ENCODE results near the gene EXOC2. TPM values are rescaled to one million over a fixed set of nuclear protein-coding genes. Genes with fewer than 3 reads are reported as not detected.

Gene EXOC2
- polyA plus RNA-seq, 1 donor (not counting 4 experiments of a cell fraction or from before 2014, with no cell fraction given), result 28.4 TPM

- H3K79me2 ChIP-seq (ENCODE audit: control insufficient read depth, insufficient read depth, low read length), result no peaks in the 10 kb centered on the region
- H3K27me3 ChIP-seq (ENCODE audit: control insufficient read depth, extremely low read depth, insufficient read depth, low read length), result no peaks in the 10 kb centered on the region
- H3K9me3 ChIP-seq (ENCODE audit: control insufficient read depth, low read depth, low read length), result no peaks in the 10 kb centered on the region
- H4K20me1 ChIP-seq (ENCODE audit: control insufficient read depth, extremely low read depth, insufficient read depth, low read length), result no peaks in the 10 kb centered on the region
- H3K27ac ChIP-seq (ENCODE audit: control insufficient read depth, insufficient read depth, low read length), result no peak overlapping the region
- dilution Hi-C loops (cut with MboI; ENCODE audit: extremely low pct_ligation_motif_present, low sequenced_read_pairs), result no loop called here
- no peaks in the 10 kb centered on the region for H3K36me3 ChIP-seq (ENCODE audit: control insufficient read depth in 2 of 2, extremely low read depth in 1 of 2, insufficient read depth in 2 of 2, low read length in 2 of 2)
- H3K4me1 ChIP-seq (ENCODE audit: control insufficient read depth, extremely low read depth, insufficient read depth, low read length), result no peaks in the 10 kb centered on the region
- H3K4me2 ChIP-seq (ENCODE audit: control insufficient read depth, extremely low read depth, insufficient read depth, low read depth, low read length), result no peak overlapping the region
- TF ChIP-seq EZH2 (IDR thresholded peaks at IDR 0.05; ENCODE audit: low read length), result no peak
- no peak for TF ChIP-seq CTCF (optimal IDR thresholded peaks at IDR 0.05 in 1 of 3, IDR thresholded peaks at IDR 0.05 in 1 of 3, conservative IDR thresholded peaks at IDR 0.05 in 1 of 3; ENCODE audit: extremely low read depth in 1 of 3, insufficient read depth in 2 of 3, low read length in 3 of 3)
- no peak overlapping the region for H3K9ac ChIP-seq (ENCODE audit: control insufficient read depth, extremely low read depth, insufficient read depth, low read length)
- DNase-seq (ENCODE audit: low read depth, low spot score) (no peak), FAIRE-seq (no peak)
- no peak overlapping the region for H2AFZ ChIP-seq (ENCODE audit: control insufficient read depth, low read length)
- H3K4me3 ChIP-seq (ENCODE audit: control insufficient read depth in 2 of 3, extremely low read depth in 1 of 3, insufficient read depth in 2 of 3, low read depth in 1 of 3, low read length in 3 of 3), result no peak overlapping the region
- H3K9me1 ChIP-seq (ENCODE audit: control insufficient read depth, extremely low read depth, insufficient read depth, low read length), result no peaks in the 10 kb centered on the region
Observed at GRCh38 chr6:736657-737446, 43.9 kb upstream of the EXOC2 start.

- Histone ChIP-seq H4K20me1 (ENCODE audit: control insufficient read depth, extremely low read depth, insufficient read depth, low read length) (no peaks in the 10 kb centered on the region), H3K4me3 (ENCODE audit: control insufficient read depth in 2 of 3, extremely low read depth in 1 of 3, insufficient read depth in 2 of 3, low read depth in 1 of 3, low read length in 3 of 3) (no peak overlapping the region), H3K9me1 (ENCODE audit: control insufficient read depth, extremely low read depth, insufficient read depth, low read length) (no peaks in the 10 kb centered on the region), H2AFZ (ENCODE audit: control insufficient read depth, low read length) (no peak overlapping the region), H3K4me1 (ENCODE audit: control insufficient read depth, extremely low read depth, insufficient read depth, low read length) (no peaks in the 10 kb centered on the region), H3K27me3 (ENCODE audit: control insufficient read depth, extremely low read depth, insufficient read depth, low read length) (peaks cover 22% of the 10 kb centered on the region), H3K9me3 (ENCODE audit: control insufficient read depth, low read depth, low read length) (no peaks in the 10 kb centered on the region), H3K9ac (ENCODE audit: control insufficient read depth, extremely low read depth, insufficient read depth, low read length) (no peak overlapping the region), H3K79me2 (ENCODE audit: control insufficient read depth, insufficient read depth, low read length) (no peaks in the 10 kb centered on the region), H3K4me2 (ENCODE audit: control insufficient read depth, extremely low read depth, insufficient read depth, low read depth, low read length) (no peak overlapping the region), H3K27ac (ENCODE audit: control insufficient read depth, insufficient read depth, low read length) (no peak overlapping the region), H3K36me3 (ENCODE audit: control insufficient read depth in 2 of 2, extremely low read depth in 1 of 2, insufficient read depth in 2 of 2, low read length in 2 of 2) (no peaks in the 10 kb centered on the region)
- TF ChIP-seq EZH2 (IDR thresholded peaks at IDR 0.05; ENCODE audit: low read length) (no peak), CTCF (optimal IDR thresholded peaks at IDR 0.05 in 1 of 3, IDR thresholded peaks at IDR 0.05 in 1 of 3, conservative IDR thresholded peaks at IDR 0.05 in 1 of 3; ENCODE audit: extremely low read depth in 1 of 3, insufficient read depth in 2 of 3, low read length in 3 of 3) (no peak)
- dilution Hi-C loops (cut with MboI; ENCODE audit: extremely low pct_ligation_motif_present, low sequenced_read_pairs), result no loop called here
- DNase-seq (ENCODE audit: low read depth, low spot score) (no peak), FAIRE-seq (no peak)
Observed at GRCh38 chr6:733431-734219, 40.7 kb upstream of the EXOC2 start.

Data from keratinocyte (primary cell).